Umbilical cord (tissue), 2 donors: ENCODE results near the gene ZNF550. TPM values are rescaled to one million over a fixed set of nuclear protein-coding genes. Genes with fewer than 3 reads are reported as not detected.
A peak's percentile ranks its signal among the peaks of the same experiment; 100 is the strongest.

Experiments used
- DNase-seq: peaks from one replicate; pipeline ENCODE4 v3.0.0-alpha.2; 2015; ENCODE audit warnings: low spot score
- total RNA-seq: library from RNA; depleted of rRNA; stranded (reverse); fragments of >200 nt; gene quantifications from one replicate; pipeline ENCODE4 v1.2.3, GENCODE V29; 2014; ENCODE audit warnings: low replicate concordance; ENCODE audit not compliant: insufficient read depth

The ZNF550 gene
- total RNA-seq: 2.9 TPM

- peak; percentile 90 for DNase-seq
Observed at GRCh38 chr19:57559404-57560025, at the start of gene ZNF550. TSS of gene ZNF550 (minus strand) at chr19:57559863. CDS start at chr19:57559682, 181 bp downstream.

GRCh38 chr19:57606931-57607330 is 47.3 kb upstream of the ZNF550 start:
- no peak for DNase-seq

- peak; percentile 95 for DNase-seq
Observed at GRCh38 chr19:57599761-57600383, 40.2 kb upstream of the ZNF550 start, which contains the start of gene ZNF530. TSS of gene ZNF530 (plus strand) at chr19:57599885. CDS start at chr19:57604346, 4,461 bp downstream.

- no peak for DNase-seq
Observed at GRCh38 chr19:57599377-57599760, 39.7 kb upstream of the ZNF550 start.

GRCh38 chr19:57587529-57587928 is 27.9 kb upstream of the ZNF550 start:
- DNase-seq: no peak

- DNase-seq: peak; percentile 98
Observed at GRCh38 chr19:57583521-57584416, 24.1 kb upstream of the ZNF550 start, which contains the start of gene ZIK1. TSS of gene ZIK1 (plus strand) at chr19:57584145. CDS start at chr19:57584357, 212 bp downstream.

GRCh38 chr19:57583104-57583520 is 23.4 kb upstream of the ZNF550 start:
- DNase-seq: no peak

- peak; percentile 100 for DNase-seq
Observed at GRCh38 chr19:57578487-57579205, 19.0 kb upstream of the ZNF550 start, which contains the start of gene ZNF416. TSS of gene ZNF416 (minus strand) at chr19:57578911. CDS start at chr19:57578704, 207 bp downstream.

- no peak for DNase-seq
Observed at GRCh38 chr19:57576661-57577060, 17.0 kb upstream of the ZNF550 start.

- DNase-seq: no peak
Observed at GRCh38 chr19:57572415-57572947, 12.8 kb upstream of the ZNF550 start.

- no peak for DNase-seq
Observed at GRCh38 chr19:57570707-57571106, 11.0 kb upstream of the ZNF550 start.

- DNase-seq: no peak
Observed at GRCh38 chr19:57566396-57567265, 7.0 kb upstream of the ZNF550 start.

GRCh38 chr19:57563547-57563946 is 3.9 kb upstream of the ZNF550 start:
- no peak for DNase-seq

GRCh38 chr19:57560049-57560491 is 407 bp upstream of the ZNF550 start:
- peak; percentile 42 for DNase-seq

- peak; percentile 26 for DNase-seq
Observed at GRCh38 chr19:57559008-57559403, 657 bp downstream of the ZNF550 start.

GRCh38 chr19:57558525-57558924 is 1.1 kb downstream of the ZNF550 start:
- peak; percentile 9 for DNase-seq

GRCh38 chr19:57557659-57558058 is 2.0 kb downstream of the ZNF550 start:
- no peak for DNase-seq

- DNase-seq: no peak
Observed at GRCh38 chr19:57552432-57552831, 7.2 kb downstream of the ZNF550 start.

GRCh38 chr19:57546513-57546912 is 13.2 kb downstream of the ZNF550 start:
- no peak for DNase-seq
